HCT116 (cell line): ENCODE measurements around the gene NDUFC2. TPM values are rescaled to one million over a fixed set of nuclear protein-coding genes. Genes with fewer than 3 reads are reported as not detected.

Experiments used
- ATAC-seq: fragments of 200-7000 bp; cut with Tn5 transposase; 2 replicates; pipeline ENCODE4 v1.9.1; 2020; ENCODE audit warnings: mild to moderate bottlenecking, moderate library complexity
- BruUV-seq: library from RNA; stranded (reverse); fragments of 400-500 nt; replicated peaks from 2 replicates; lab custom pipeline; 2021; lab: Mats Ljungman, UMichigan
- CTCF ChIA-PET: fragments of 300-600 bp; sonication (Branson Sonifier 250); formaldehyde crosslinking; loops from one replicate; lab custom pipeline; 2021; ENCODE audit warnings: antibody characterized with exemption; lab: Charles Lee
- POLR2A ChIA-PET: fragments of 300-600, 350-600 bp; sonication (Branson Sonifier 250); formaldehyde crosslinking; loops from one replicate; lab custom pipeline; 2021; ENCODE audit warnings: antibody characterized with exemption; lab: Charles Lee
- RAD21 ChIA-PET, 2 experiments: fragments of 300-600 bp; sonication (Branson Sonifier 250); formaldehyde crosslinking; loops; one replicate each; lab custom pipeline; 2023; ENCODE audit warnings: low total read pairs in 2 of 2; ENCODE audit not compliant: uncharacterized antibody in 2 of 2, unreplicated experiment in 2 of 2, low non-redundant PET in 1 of 2; lab: Charles Lee
- DNase-seq: peaks from one replicate; pipeline ENCODE4 v3.0.0-alpha.2; 2010; ENCODE audit warnings: low read depth, low spot score
- H2AFZ ChIP-seq: fragments of 200-600 bp; shearing (Covaris generic), sonication (generic); 2 replicates; pipeline ENCODE4 v1.6.1; 2017; ENCODE audit warnings: low read depth, mixed run types, mixed read lengths, antibody characterized with exemption, low read length; ENCODE audit not compliant: poor library complexity, severe bottlenecking
- H3K27ac ChIP-seq: 2 replicates; pipeline ENCODE4 v1.5.1; 2012; ENCODE audit warnings: low read depth, low read length
- H3K27me3 ChIP-seq: fragments of 200-600 bp; sonication (generic); 2 replicates; pipeline ENCODE4 v1.6.1; 2016; ENCODE audit warnings: mixed run types, low read length, mixed read lengths; ENCODE audit not compliant: insufficient read depth
- H3K36me3 ChIP-seq, 2 experiments: fragments of 200-500 bp in 1 of 2; fragments of 200-600 bp in 1 of 2; sonication (Bioruptor generic) in 1 of 2; sonication (generic) in 1 of 2; 2 replicates each; pipeline versions ENCODE4 v1.5.1 to v1.6.1; 2014 to 2016; ENCODE audit warnings: low read length in 2 of 2, inconsistent platforms in 1 of 2, mixed read lengths in 1 of 2, mixed run types in 1 of 2; ENCODE audit not compliant: insufficient read depth in 2 of 2, control insufficient read depth in 1 of 2
- H3K4me1 ChIP-seq, 2 experiments: fragments of 200-600 bp in 1 of 2; sonication (generic) in 1 of 2; 2 replicates each; pipeline versions ENCODE4 v1.5.1 to v1.6.1; 2012 to 2017; ENCODE audit warnings: low read length in 2 of 2, inconsistent platforms in 1 of 2, mild to moderate bottlenecking in 1 of 2, mixed read lengths in 1 of 2, mixed run types in 1 of 2, moderate library complexity in 1 of 2; ENCODE audit not compliant: insufficient read depth in 2 of 2, control insufficient read depth in 1 of 2
- H3K4me2 ChIP-seq: fragments of 200-600 bp; sonication (generic); 2 replicates; pipeline ENCODE4 v1.6.1; 2017; ENCODE audit warnings: mixed run types, low read length, mixed read lengths
- H3K4me3 ChIP-seq, 2 experiments: fragments of 200-600 bp in 1 of 2; sonication (generic) in 1 of 2; replicated peaks in 1 of 2; 2 replicates each; pipeline ENCODE4 v1.5.1; 2011 to 2016; ENCODE audit warnings: low read length in 2 of 2, control low read depth in 1 of 2, low read depth in 1 of 2, mild to moderate bottlenecking in 1 of 2, mixed read lengths in 1 of 2, mixed run types in 1 of 2
- H3K79me2 ChIP-seq: fragments of 200-600 bp; sonication (generic); 2 replicates; pipeline ENCODE4 v1.6.1; 2017; ENCODE audit warnings: mild to moderate bottlenecking, mixed run types, low read length, moderate library complexity, mixed read lengths; ENCODE audit not compliant: insufficient read depth
- H3K9ac ChIP-seq: fragments of 200-600 bp; sonication (generic); 2 replicates; pipeline ENCODE4 v1.6.1; 2016; ENCODE audit warnings: low read length, mixed read lengths
- H3K9me2 ChIP-seq: fragments of 200-600 bp; sonication (generic), shearing (Covaris generic); 2 replicates; pipeline ENCODE4 v1.6.1; 2017; ENCODE audit warnings: mixed run types, mild to moderate bottlenecking, moderate library complexity; ENCODE audit not compliant: insufficient read depth
- H3K9me3 ChIP-seq, 2 experiments: fragments of 200-500 bp in 1 of 2; fragments of 200-600 bp in 1 of 2; sonication (Bioruptor generic) in 1 of 2; sonication (generic) in 1 of 2; 2 replicates each; pipeline ENCODE4 v1.6.1; 2014 to 2017; ENCODE audit warnings: low read length in 2 of 2, mixed read lengths in 2 of 2, inconsistent platforms in 1 of 2, low read depth in 1 of 2, mild to moderate bottlenecking in 1 of 2, mixed run types in 1 of 2, moderate library complexity in 1 of 2; ENCODE audit not compliant: control insufficient read depth in 1 of 2, insufficient read depth in 1 of 2
- H4K20me1 ChIP-seq: fragments of 200-600 bp; sonication (generic), shearing (Covaris generic); 2 replicates; pipeline ENCODE4 v1.6.1; 2017; ENCODE audit warnings: mixed run types, mild to moderate bottlenecking, moderate library complexity; ENCODE audit not compliant: insufficient read depth
- CBX3 ChIP-seq: IDR thresholded peaks from 2 replicates; pipeline ENCODE4 v1.6.1; 2012; ENCODE audit warnings: low read depth
- CEBPB ChIP-seq: IDR thresholded peaks from 2 replicates; pipeline ENCODE4 v1.6.1; 2012; ENCODE audit warnings: low read depth
- EGR1 ChIP-seq: IDR thresholded peaks from 2 replicates; pipeline ENCODE4 v1.6.1; 2012; ENCODE audit warnings: low read depth
- ELF1 ChIP-seq: IDR thresholded peaks from 2 replicates; pipeline ENCODE4 v1.6.1; 2012; ENCODE audit warnings: low read depth, borderline replicate concordance
- EZH2phosphoT487 ChIP-seq: fragments of 200-600 bp; IDR thresholded peaks from 2 replicates; pipeline ENCODE4 v1.6.1; 2018; ENCODE audit warnings: antibody characterized with exemption, borderline replicate concordance
- FOSL1 ChIP-seq: IDR thresholded peaks from 2 replicates; pipeline ENCODE4 v1.6.1; 2012; ENCODE audit warnings: low read depth
- JUND ChIP-seq: IDR thresholded peaks from 2 replicates; pipeline ENCODE4 v1.6.1; 2012
- POLR2A ChIP-seq: IDR thresholded peaks from 2 replicates; pipeline ENCODE4 v1.7.0; 2011; ENCODE audit warnings: borderline replicate concordance; ENCODE audit not compliant: insufficient read depth, insufficient read length; ENCODE audit errors: extremely low read depth
- POLR2AphosphoS5 ChIP-seq: IDR thresholded peaks from 2 replicates; pipeline ENCODE4 v1.6.1; 2011; ENCODE audit warnings: mild to moderate bottlenecking, low read depth, low read length, moderate library complexity
- RAD21 ChIP-seq: IDR thresholded peaks from 2 replicates; pipeline ENCODE4 v1.6.1; 2012; ENCODE audit warnings: low read depth, mild to moderate bottlenecking
- SIN3A ChIP-seq: IDR thresholded peaks from 2 replicates; pipeline ENCODE4 v1.6.1; 2012; ENCODE audit warnings: low read depth
- SRF ChIP-seq: IDR thresholded peaks from 2 replicates; pipeline ENCODE4 v1.6.1; 2012; ENCODE audit warnings: low read depth
- TCF7L2 ChIP-seq: IDR thresholded peaks from 2 replicates; pipeline ENCODE4 v1.7.0; 2011; ENCODE audit warnings: borderline replicate concordance, inconsistent platforms; ENCODE audit not compliant: insufficient read depth, insufficient read length; ENCODE audit errors: extremely low read depth
- YY1 ChIP-seq: IDR thresholded peaks from 2 replicates; pipeline ENCODE4 v1.6.1; 2011; ENCODE audit warnings: low read length, low read depth, moderate library complexity, mild to moderate bottlenecking; ENCODE audit not compliant: insufficient replicate concordance; ENCODE audit errors: extremely low read depth
- ZFX ChIP-seq: fragments of 450-650 bp; IDR thresholded peaks from 2 replicates; pipeline ENCODE4 v1.6.1; 2017
- ZNF274 ChIP-seq: fragments of 200-500 bp; sonication (Bioruptor generic); IDR thresholded peaks from 2 replicates; pipeline ENCODE4 v1.6.1; 2014; ENCODE audit warnings: mild to moderate bottlenecking, low read depth, low read length, inconsistent platforms
- intact Hi-C: fragments of 100-400 bp; cut with micrococcal nuclease; formaldehyde crosslinking; loops from 2 replicates; pipeline ENCODE4 v1.10.0; 2022
- total RNA-seq: library from RNA; stranded (reverse); gene quantifications from one replicate; pipeline ENCODE4 v1.2.1, GENCODE V29; 2021; ENCODE audit not compliant: unreplicated experiment
- TF ChIP-seq, protein P1 (sequence below), 3 experiments: fragments of 200-600 bp in 1 of 3; sonication (generic) in 1 of 3; IDR thresholded peaks in 2 of 3; conservative IDR thresholded peaks in 1 of 3; 2 replicates each; pipeline ENCODE4 v1.5.1; 2012 to 2017; ENCODE audit warnings: low read depth in 2 of 3, low read length in 2 of 3, antibody characterized with exemption in 1 of 3, borderline replicate concordance in 1 of 3, control low read depth in 1 of 3, mild to moderate bottlenecking in 1 of 3, mixed read lengths in 1 of 3, mixed run types in 1 of 3, moderate library complexity in 1 of 3; ENCODE audit not compliant: insufficient read depth in 1 of 3
- TF ChIP-seq, protein P2 (sequence below): IDR thresholded peaks from 2 replicates; pipeline ENCODE4 v1.6.1; 2011; ENCODE audit warnings: mild to moderate bottlenecking, low read length, moderate library complexity; ENCODE audit not compliant: insufficient replicate concordance; ENCODE audit errors: extremely low read depth
- TF ChIP-seq, protein P3 (sequence below): IDR thresholded peaks from 2 replicates; pipeline ENCODE4 v1.6.1; 2012
- TF ChIP-seq, protein P4 (sequence below): IDR thresholded peaks from 2 replicates; pipeline ENCODE4 v1.6.1; 2012

NDUFC2 gene
- total RNA-seq, 1 experiment from 2014 or later, result 225 TPM

DNA sequence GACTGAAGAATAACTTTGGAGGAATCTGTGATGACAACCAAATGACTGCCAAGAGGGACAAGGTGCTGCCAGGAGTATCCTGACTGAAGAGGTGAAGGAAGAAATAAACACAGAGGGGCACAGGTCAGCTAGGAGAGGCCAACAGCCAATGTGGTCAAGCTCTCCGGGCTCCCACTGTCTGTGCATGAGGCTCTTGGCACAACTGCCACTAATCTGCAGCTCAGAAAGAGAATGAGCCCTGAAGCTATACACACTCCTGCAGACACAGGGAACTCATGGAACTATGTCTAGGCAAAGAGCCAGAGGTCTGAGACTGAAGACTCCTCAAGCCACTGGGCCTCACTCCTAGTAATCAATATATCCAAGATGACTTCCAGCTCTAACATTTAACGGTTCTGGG lies 9.0 kb downstream of the NDUFC2 start:
- Histone ChIP-seq H3K9me3 (no peaks in the 10 kb centered on the region), H3K27ac (no peak overlapping the region), H3K4me1 (no peaks in the 10 kb centered on the region), H3K4me3 (no peak overlapping the region), H3K4me2 (no peak overlapping the region), H3K9me2 (no peaks in the 10 kb centered on the region), H3K36me3 (peaks cover 15 to 19% of the 10 kb centered on the region in 2 experiments; a peak in 3 of 4 replicates), H3K79me2 (peaks cover 49% of the 10 kb centered on the region), H2AFZ (no peak overlapping the region), H4K20me1 (no peaks in the 10 kb centered on the region), H3K27me3 (no peaks in the 10 kb centered on the region), H3K9ac (no peak overlapping the region)
- POLR2A ChIA-PET, result no interaction called here
- no TSS peak for BruUV-seq
- RAD21 ChIA-PET, result no interaction called here
- TF ChIP-seq SRF (no peak), YY1 (no peak), ELF1 (no peak), ZNF274 (no peak), SIN3A (no peak), ZFX (no peak), EZH2phosphoT487 (no peak), JUND (no peak), CBX3 (no peak), POLR2A (no peak), CEBPB (no peak), POLR2AphosphoS5 (no peak), TCF7L2 (no peak), RAD21 (no peak), EGR1 (no peak), FOSL1 (no peak)
- TF ChIP-seq, protein P1, sequence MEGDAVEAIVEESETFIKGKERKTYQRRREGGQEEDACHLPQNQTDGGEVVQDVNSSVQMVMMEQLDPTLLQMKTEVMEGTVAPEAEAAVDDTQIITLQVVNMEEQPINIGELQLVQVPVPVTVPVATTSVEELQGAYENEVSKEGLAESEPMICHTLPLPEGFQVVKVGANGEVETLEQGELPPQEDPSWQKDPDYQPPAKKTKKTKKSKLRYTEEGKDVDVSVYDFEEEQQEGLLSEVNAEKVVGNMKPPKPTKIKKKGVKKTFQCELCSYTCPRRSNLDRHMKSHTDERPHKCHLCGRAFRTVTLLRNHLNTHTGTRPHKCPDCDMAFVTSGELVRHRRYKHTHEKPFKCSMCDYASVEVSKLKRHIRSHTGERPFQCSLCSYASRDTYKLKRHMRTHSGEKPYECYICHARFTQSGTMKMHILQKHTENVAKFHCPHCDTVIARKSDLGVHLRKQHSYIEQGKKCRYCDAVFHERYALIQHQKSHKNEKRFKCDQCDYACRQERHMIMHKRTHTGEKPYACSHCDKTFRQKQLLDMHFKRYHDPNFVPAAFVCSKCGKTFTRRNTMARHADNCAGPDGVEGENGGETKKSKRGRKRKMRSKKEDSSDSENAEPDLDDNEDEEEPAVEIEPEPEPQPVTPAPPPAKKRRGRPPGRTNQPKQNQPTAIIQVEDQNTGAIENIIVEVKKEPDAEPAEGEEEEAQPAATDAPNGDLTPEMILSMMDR (IDR thresholded peaks at IDR 0.05 in 2 of 3, conservative IDR thresholded peaks at IDR 0.05 in 1 of 3; ENCODE audit: borderline replicate concordance in 1 of 3, insufficient read depth in 1 of 3, low read depth in 2 of 3, low read length in 2 of 3), result no peak
- TF ChIP-seq, protein P2, sequence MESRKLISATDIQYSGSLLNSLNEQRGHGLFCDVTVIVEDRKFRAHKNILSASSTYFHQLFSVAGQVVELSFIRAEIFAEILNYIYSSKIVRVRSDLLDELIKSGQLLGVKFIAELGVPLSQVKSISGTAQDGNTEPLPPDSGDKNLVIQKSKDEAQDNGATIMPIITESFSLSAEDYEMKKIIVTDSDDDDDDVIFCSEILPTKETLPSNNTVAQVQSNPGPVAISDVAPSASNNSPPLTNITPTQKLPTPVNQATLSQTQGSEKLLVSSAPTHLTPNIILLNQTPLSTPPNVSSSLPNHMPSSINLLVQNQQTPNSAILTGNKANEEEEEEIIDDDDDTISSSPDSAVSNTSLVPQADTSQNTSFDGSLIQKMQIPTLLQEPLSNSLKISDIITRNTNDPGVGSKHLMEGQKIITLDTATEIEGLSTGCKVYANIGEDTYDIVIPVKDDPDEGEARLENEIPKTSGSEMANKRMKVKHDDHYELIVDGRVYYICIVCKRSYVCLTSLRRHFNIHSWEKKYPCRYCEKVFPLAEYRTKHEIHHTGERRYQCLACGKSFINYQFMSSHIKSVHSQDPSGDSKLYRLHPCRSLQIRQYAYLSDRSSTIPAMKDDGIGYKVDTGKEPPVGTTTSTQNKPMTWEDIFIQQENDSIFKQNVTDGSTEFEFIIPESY, result no peak
- TF ChIP-seq, protein P3, sequence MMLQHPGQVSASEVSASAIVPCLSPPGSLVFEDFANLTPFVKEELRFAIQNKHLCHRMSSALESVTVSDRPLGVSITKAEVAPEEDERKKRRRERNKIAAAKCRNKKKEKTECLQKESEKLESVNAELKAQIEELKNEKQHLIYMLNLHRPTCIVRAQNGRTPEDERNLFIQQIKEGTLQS, result no peak
- TF ChIP-seq, protein P4, sequence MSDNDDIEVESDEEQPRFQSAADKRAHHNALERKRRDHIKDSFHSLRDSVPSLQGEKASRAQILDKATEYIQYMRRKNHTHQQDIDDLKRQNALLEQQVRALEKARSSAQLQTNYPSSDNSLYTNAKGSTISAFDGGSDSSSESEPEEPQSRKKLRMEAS, result no peak
- intact Hi-C loops, result no loop called here
- ATAC-seq, result no peak
- DNase-seq, result no peak
- CTCF ChIA-PET, result no interaction called here
